ENCODE results near the gene KLHDC10. TPM values are rescaled to one million over a fixed set of nuclear protein-coding genes. Genes with fewer than 3 reads are reported as not detected.
"Not testable (repeated sequence)": the region's sequence is repeated elsewhere in the genome, so short reads cannot be mapped to it uniquely, and the experiment has no call there.

The KLHDC10 gene
- total and polyA plus RNA-seq, 7 experiments from 2014 or later = 1.2 to 20.4 (median 15.9) TPM

GRCh38 chr7:130032698-130033097 is 37.6 kb upstream of the KLHDC10 start:
- Mint-ChIP-seq H3K27me3 (no peaks in the 10 kb centered on the region), H3K4me1 (peaks cover 0 to 6% (median 0%) of the 10 kb centered on the region in 7 donors), H3K4me3 (no peak overlapping the region), H3K9me3 (no peaks in the 10 kb centered on the region), H3K27ac (no peak overlapping the region), H3K36me3 (peaks cover 8 to 36% (median 20%) of the 10 kb centered on the region in 5 donors)
- intact Hi-C loops (cut with micrococcal nuclease) = no loop called here
- no peak for ATAC-seq
- Histone ChIP-seq H3K27ac (ENCODE audit: low read depth, low read length) (no peak overlapping the region), H3K4me3 (ENCODE audit: low read length) (no peak overlapping the region), H3K36me3 (ENCODE audit: control insufficient read depth in 2 of 3, insufficient read depth in 3 of 3, low read length in 3 of 3) (peaks cover 0 to 66% (median 4%) of the 10 kb centered on the region in 3 experiments), H3K4me1 (ENCODE audit: control insufficient read depth in 2 of 2, insufficient read depth in 2 of 2, low read length in 2 of 2) (no peaks in the 10 kb centered on the region), H3K27me3 (ENCODE audit: control insufficient read depth in 2 of 2, insufficient read depth in 2 of 2, low read length in 2 of 2) (no peaks in the 10 kb centered on the region), H3K9me3 (ENCODE audit: control insufficient read depth in 2 of 3, low read length in 3 of 3) (no peaks in the 10 kb centered on the region)
- ChIA-PET CTCF (interaction anchor here (0.6 to 0.7 kb wide), 2 partner anchors 30 to 257 kb away, joined by 3 read pairs; no protein-coding TSS in a partner anchor), POLR2A (no interaction called here)
- no peak for DNase-seq

- ATAC-seq (no peak), DNase-seq (no peak)
- Histone ChIP-seq H3K36me3 (ENCODE audit: control insufficient read depth in 2 of 3, insufficient read depth in 3 of 3, low read length in 3 of 3) (peaks cover 0 to 68% (median 7%) of the 10 kb centered on the region in 3 experiments), H3K4me1 (ENCODE audit: control insufficient read depth in 2 of 2, insufficient read depth in 2 of 2, low read length in 2 of 2) (no peaks in the 10 kb centered on the region), H3K4me3 (ENCODE audit: low read length) (no peak overlapping the region), H3K27me3 (ENCODE audit: control insufficient read depth in 2 of 2, insufficient read depth in 2 of 2, low read length in 2 of 2) (no peaks in the 10 kb centered on the region), H3K9me3 (ENCODE audit: control insufficient read depth in 2 of 3, low read length in 3 of 3) (no peaks in the 10 kb centered on the region), H3K27ac (ENCODE audit: low read depth, low read length) (no peak overlapping the region)
- Mint-ChIP-seq H3K36me3 (peaks cover 8 to 31% (median 10%) of the 10 kb centered on the region in 5 donors), H3K4me1 (peaks cover 0 to 6% (median 0%) of the 10 kb centered on the region in 7 donors), H3K4me3 (no peak overlapping the region), H3K27me3 (no peaks in the 10 kb centered on the region), H3K27ac (no peak overlapping the region), H3K9me3 (no peaks in the 10 kb centered on the region)
- CTCF ChIA-PET = interaction anchor here (0.6 kb wide), 1 partner anchor 1235 kb away, joined by 7 read pairs; no protein-coding TSS in a partner anchor
- POLR2A ChIA-PET = no interaction called here
- intact Hi-C loops (cut with micrococcal nuclease) = loop anchor here in 1 of 2 donors (1.0 kb wide), 1 partner anchor 34 kb away; no protein-coding TSS in a partner anchor
Measured at GRCh38 chr7:130037703-130038102, 32.6 kb upstream of the KLHDC10 start.

GRCh38 chr7:130040576-130040975 is 29.8 kb upstream of the KLHDC10 start:
- peaks cover 0 to 10% (median 0%) of the 10 kb centered on the region in 7 donors for H3K4me1 Mint-ChIP-seq
- Histone ChIP-seq H3K27ac (ENCODE audit: low read depth, low read length) (no peak overlapping the region), H3K36me3 (ENCODE audit: control insufficient read depth in 2 of 3, insufficient read depth in 3 of 3, low read length in 3 of 3) (peaks cover 0 to 58% (median 7%) of the 10 kb centered on the region in 3 experiments), H3K9me3 (ENCODE audit: control insufficient read depth in 2 of 3, low read length in 3 of 3) (no peaks in the 10 kb centered on the region), H3K27me3 (ENCODE audit: control insufficient read depth in 2 of 2, insufficient read depth in 2 of 2, low read length in 2 of 2) (no peaks in the 10 kb centered on the region), H3K4me3 (ENCODE audit: low read length) (no peak overlapping the region), H3K4me1 (ENCODE audit: control insufficient read depth in 2 of 2, insufficient read depth in 2 of 2, low read length in 2 of 2) (no peaks in the 10 kb centered on the region)
- no peak overlapping the region for H3K4me3 Mint-ChIP-seq
- no peaks in the 10 kb centered on the region for H3K27me3 Mint-ChIP-seq
- CTCF ChIA-PET = interaction anchor here (0.9 kb wide), 1 partner anchor 33 kb away, joined by 5 read pairs; no protein-coding TSS in a partner anchor
- ATAC-seq (no peak), DNase-seq (no peak)
- H3K27ac Mint-ChIP-seq = no peak overlapping the region
- intact Hi-C loops (cut with micrococcal nuclease) = no loop called here
- no peaks in the 10 kb centered on the region for H3K9me3 Mint-ChIP-seq
- POLR2A ChIA-PET = interaction anchor here (0.6 to 0.7 kb wide), 3 partner anchors 9 to 174 kb away, joined by 4 to 11 read pairs (median 6); no protein-coding TSS in a partner anchor
- H3K36me3 Mint-ChIP-seq = peaks cover 6 to 31% (median 20%) of the 10 kb centered on the region in 5 donors

- no peak overlapping the region for H3K4me3 Mint-ChIP-seq
- peaks cover 5 to 8% of the 10 kb centered on the region in 2 donors for H3K4me1 ChIP-seq (ENCODE audit: control insufficient read depth in 2 of 2, insufficient read depth in 2 of 2, low read length in 2 of 2)
- no peaks in the 10 kb centered on the region for H3K9me3 ChIP-seq (ENCODE audit: control insufficient read depth in 2 of 3, low read length in 3 of 3)
- peaks cover 3 to 20% (median 15%) of the 10 kb centered on the region in 5 donors for H3K36me3 Mint-ChIP-seq
- no peak overlapping the region for H3K4me3 ChIP-seq (ENCODE audit: low read length)
- ChIA-PET POLR2A (no interaction called here), CTCF (interaction anchor here (0.6 kb wide), 1 partner anchor 710 kb away, joined by 5 read pairs; no protein-coding TSS in a partner anchor)
- no peak overlapping the region for H3K27ac ChIP-seq (ENCODE audit: low read depth, low read length)
- intact Hi-C loops (cut with micrococcal nuclease) = no loop called here
- H3K4me1 Mint-ChIP-seq = peaks cover 6 to 29% (median 12%) of the 10 kb centered on the region in 7 donors
- ATAC-seq = no peak
- H3K27me3 Mint-ChIP-seq = no peaks in the 10 kb centered on the region
- H3K36me3 ChIP-seq (ENCODE audit: control insufficient read depth in 2 of 3, insufficient read depth in 3 of 3, low read length in 3 of 3) = peaks cover 0 to 9% (median 0%) of the 10 kb centered on the region in 3 experiments
- no peaks in the 10 kb centered on the region for H3K27me3 ChIP-seq (ENCODE audit: control insufficient read depth in 2 of 2, insufficient read depth in 2 of 2, low read length in 2 of 2)
- no peak for DNase-seq
- peaks cover 0 to 3% (median 0%) of the 10 kb centered on the region in 11 donors for H3K9me3 Mint-ChIP-seq
- H3K27ac Mint-ChIP-seq = no peak overlapping the region
Measured at GRCh38 chr7:130047831-130048230, 22.5 kb upstream of the KLHDC10 start.

- Mint-ChIP-seq H3K36me3 (peaks cover 3 to 20% (median 11%) of the 10 kb centered on the region in 5 donors), H3K27ac (no peak overlapping the region), H3K9me3 (peaks cover 0 to 3% (median 0%) of the 10 kb centered on the region in 11 donors), H3K4me3 (peak overlapping the region in 1 of 10 donors; percentile 5), H3K27me3 (peaks cover 0 to 1% (median 0%) of the 10 kb centered on the region in 5 donors), H3K4me1 (peaks cover 6 to 29% (median 12%) of the 10 kb centered on the region in 7 donors)
- Histone ChIP-seq H3K9me3 (ENCODE audit: control insufficient read depth in 2 of 3, low read length in 3 of 3) (no peaks in the 10 kb centered on the region), H3K27me3 (ENCODE audit: control insufficient read depth in 2 of 2, insufficient read depth in 2 of 2, low read length in 2 of 2) (no peaks in the 10 kb centered on the region), H3K4me3 (ENCODE audit: low read length) (no peak overlapping the region), H3K27ac (ENCODE audit: low read depth, low read length) (no peak overlapping the region), H3K36me3 (ENCODE audit: control insufficient read depth in 2 of 3, insufficient read depth in 3 of 3, low read length in 3 of 3) (peaks cover 0 to 8% (median 0%) of the 10 kb centered on the region in 3 experiments), H3K4me1 (ENCODE audit: control insufficient read depth in 2 of 2, insufficient read depth in 2 of 2, low read length in 2 of 2) (peaks cover 5 to 8% of the 10 kb centered on the region in 2 donors)
- ChIA-PET POLR2A (interaction anchor here (0.6 to 1.2 kb wide), 2 partner anchors 8 to 104 kb away, joined by 3 to 11 read pairs; no protein-coding TSS in a partner anchor), CTCF (interaction anchor here (1.0 kb wide), 1 partner anchor 36 kb away, joined by 3 read pairs; no protein-coding TSS in a partner anchor)
- intact Hi-C loops (cut with micrococcal nuclease) = no loop called here
- no peak for DNase-seq
- no peak for ATAC-seq
Measured at GRCh38 chr7:130048906-130049305, 21.4 kb upstream of the KLHDC10 start.

- ATAC-seq; H3K4me1 ChIP-seq (ENCODE audit: control insufficient read depth in 2 of 2, insufficient read depth in 2 of 2, low read length in 2 of 2); H3K27ac ChIP-seq (ENCODE audit: low read depth, low read length); H3K4me3 ChIP-seq (ENCODE audit: low read length); H3K9me3 Mint-ChIP-seq; H3K9me3 ChIP-seq (ENCODE audit: control insufficient read depth in 2 of 3, low read length in 3 of 3); H3K27ac Mint-ChIP-seq; H3K36me3 ChIP-seq (ENCODE audit: control insufficient read depth in 2 of 3, insufficient read depth in 3 of 3, low read length in 3 of 3); H3K36me3 Mint-ChIP-seq; DNase-seq; H3K27me3 ChIP-seq (ENCODE audit: control insufficient read depth in 2 of 2, insufficient read depth in 2 of 2, low read length in 2 of 2); H3K27me3 Mint-ChIP-seq: not testable (repeated sequence)
- intact Hi-C loops (cut with micrococcal nuclease) = loop anchor here in 1 of 2 donors (5.0 kb wide), 3 partner anchors 100 to 1710 kb away; partner anchors contain the start of genes COPG2, RBM28 and UBE2H
- H3K4me1 Mint-ChIP-seq = peaks cover 6 to 29% (median 14%) of the 10 kb centered on the region in 7 donors
- ChIA-PET POLR2A (interaction anchor here (0.6 to 1.1 kb wide), 3 partner anchors 18 to 152 kb away, joined by 3 to 4 read pairs (median 4); partner anchors contain the start of gene KLHDC10), CTCF (interaction anchor here (0.6 to 1.3 kb wide), 2 partner anchors 11 to 783 kb away, joined by 3 to 4 read pairs; no protein-coding TSS in a partner anchor)
- peak overlapping the region in 3 of 10 donors; percentile 6 to 41 (median 10) for H3K4me3 Mint-ChIP-seq
Measured at GRCh38 chr7:130052250-130052649, 18.1 kb upstream of the KLHDC10 start.

Measured in naive thymus-derived CD4-positive, alpha-beta T cell (primary cell).